Measurements from ENCODE around the gene CACNB2. TPM values are rescaled to one million over a fixed set of nuclear protein-coding genes. Genes with fewer than 3 reads are reported as not detected.

The CACNB2 gene
- total and polyA plus RNA-seq, 5 donors, result 13.1 to 51.1 (median 41.0) TPM

- Histone ChIP-seq H3K4me1 (ENCODE audit: control insufficient read depth, insufficient read depth, low read length) (no peaks in the 10 kb centered on the region), H3K27me3 (ENCODE audit: control insufficient read depth, insufficient read depth) (no peaks in the 10 kb centered on the region), H3K4me3 (ENCODE audit: low read length) (no peak overlapping the region), H3K27ac (ENCODE audit: low read length) (peak overlapping the region; percentile 39), H3K9me3 (ENCODE audit: control insufficient read depth, low read length) (no peaks in the 10 kb centered on the region)
- ATAC-seq (peak in 1 of 2 donors; percentile 18), DNase-seq (no peak)
- 55% methylated on average over 6 of the region's 6 CpGs for whole genome bisulfite sequencing
- intact Hi-C loops (cut with DNase I), result no loop called here
These were observed 173.4 kb downstream of the CACNB2 start for GRCh38 chr10:18313626-18314025.

DNA sequence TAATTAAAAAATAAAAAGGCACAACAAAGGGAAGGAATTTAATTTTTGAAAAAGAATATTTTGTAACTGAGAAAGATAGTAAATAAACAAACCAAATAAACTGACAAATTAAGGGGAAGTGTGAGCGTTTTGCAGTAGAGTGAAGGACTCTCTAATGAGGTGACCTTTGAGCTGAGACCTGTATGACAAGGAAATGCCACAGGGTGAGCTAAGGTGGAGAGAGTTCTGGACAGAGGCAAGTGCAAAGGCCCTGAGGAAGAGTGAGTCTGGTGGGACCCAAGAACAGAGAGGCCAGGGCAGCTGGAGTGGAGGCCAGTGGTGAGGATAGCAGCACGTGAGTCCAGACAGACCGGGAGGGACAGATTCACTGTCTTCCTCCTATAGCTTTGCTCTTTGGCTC is 179.4 kb downstream of the CACNB2 start:
- intact Hi-C loops (cut with DNase I), result no loop called here
- no peak for ATAC-seq
- 90% methylated on average over 3 of the region's 3 CpGs for WGBS

DNA sequence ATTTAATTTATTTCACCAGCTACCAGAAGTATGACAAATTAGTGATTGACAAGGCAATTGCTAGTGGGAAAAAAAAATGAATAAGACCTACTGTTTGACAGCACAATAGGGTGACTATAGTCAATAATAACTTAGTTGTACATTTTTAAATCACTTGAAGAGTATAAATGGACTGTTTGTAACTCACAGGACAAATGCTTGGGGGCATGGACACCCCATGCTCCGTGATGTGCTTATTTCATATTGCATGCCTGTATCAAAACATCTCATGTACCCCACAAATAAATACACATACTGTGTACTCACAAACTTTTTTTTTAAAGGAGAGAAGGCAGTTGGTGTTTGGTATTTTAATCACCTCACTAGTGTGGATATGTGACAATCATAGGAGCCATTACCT is 181.1 kb downstream of the CACNB2 start:
- Histone ChIP-seq H3K4me3 (ENCODE audit: low read length) (no peak overlapping the region), H3K9me3 (ENCODE audit: control insufficient read depth, low read length) (no peaks in the 10 kb centered on the region), H3K4me1 (ENCODE audit: control insufficient read depth, insufficient read depth, low read length) (no peaks in the 10 kb centered on the region), H3K27me3 (ENCODE audit: control insufficient read depth, insufficient read depth) (no peaks in the 10 kb centered on the region), H3K27ac (ENCODE audit: low read length) (no peak overlapping the region)
- no peak for DNase-seq
- WGBS, result 75% methylated on average over 1 of the region's 1 CpG
- no peak for ATAC-seq
- intact Hi-C loops (cut with DNase I), result no loop called here

More for the DNA sequence above, 179.4 kb downstream of the CACNB2 start:
- DNase-seq, result no peak
- no peaks in the 10 kb centered on the region for H3K4me1 ChIP-seq (ENCODE audit: control insufficient read depth, insufficient read depth, low read length)
- no peaks in the 10 kb centered on the region for H3K9me3 ChIP-seq (ENCODE audit: control insufficient read depth, low read length)
- H3K4me3 ChIP-seq (ENCODE audit: low read length), result no peak overlapping the region
- no peaks in the 10 kb centered on the region for H3K27me3 ChIP-seq (ENCODE audit: control insufficient read depth, insufficient read depth)
- H3K27ac ChIP-seq (ENCODE audit: low read length), result no peak overlapping the region

GRCh38 chr10:18323916-18324315 is 183.7 kb downstream of the CACNB2 start:
- WGBS, result 91% methylated on average over 2 of the region's 2 CpGs
- ATAC-seq, result no peak
- H3K4me3 ChIP-seq (ENCODE audit: low read length), result no peak overlapping the region

GRCh38 chr10:18325410-18325809 is 185.2 kb downstream of the CACNB2 start:
- intact Hi-C loops (cut with DNase I), result no loop called here
- ATAC-seq, result no peak

More at GRCh38 chr10:18323916-18324315, 183.7 kb downstream of the CACNB2 start:
- intact Hi-C loops (cut with DNase I), result no loop called here
- Histone ChIP-seq H3K27ac (ENCODE audit: low read length) (no peak overlapping the region), H3K27me3 (ENCODE audit: control insufficient read depth, insufficient read depth) (no peaks in the 10 kb centered on the region), H3K9me3 (ENCODE audit: control insufficient read depth, low read length) (no peaks in the 10 kb centered on the region), H3K4me1 (ENCODE audit: control insufficient read depth, insufficient read depth, low read length) (peaks cover 1% of the 10 kb centered on the region)
- DNase-seq, result no peak

DNA sequence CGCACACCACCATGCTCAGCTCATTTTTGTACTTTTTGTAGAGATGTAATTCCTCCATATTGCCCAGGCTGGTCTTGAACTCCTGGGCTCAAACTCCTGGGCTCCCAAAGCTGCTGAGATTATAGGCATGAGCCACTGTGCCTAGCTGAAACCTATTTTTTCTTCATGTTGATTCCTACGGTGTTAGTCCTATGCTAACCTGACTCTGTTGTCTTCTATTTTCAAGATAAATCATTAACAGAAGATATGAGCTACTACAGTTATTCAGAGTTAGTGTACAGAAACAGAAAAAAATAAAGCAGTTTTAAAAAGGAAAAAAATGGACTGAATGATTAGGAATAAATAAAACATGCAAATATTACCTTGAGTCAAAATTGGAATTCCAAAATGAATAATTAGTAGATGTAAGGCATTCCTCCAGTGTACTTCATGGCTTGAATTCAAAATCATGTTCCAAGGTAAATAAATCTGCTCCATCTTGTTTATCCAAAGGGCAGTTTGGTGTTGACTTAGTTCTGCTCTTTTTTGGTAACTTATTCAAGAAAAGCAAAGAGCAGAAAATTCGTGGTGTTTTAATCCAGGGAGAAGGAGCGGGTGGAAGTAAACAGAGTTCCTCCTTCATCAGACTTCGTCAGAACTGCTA is 185.8 kb downstream of the CACNB2 start:
- H3K4me1 ChIP-seq (ENCODE audit: control insufficient read depth, insufficient read depth, low read length), result peaks cover 1% of the 10 kb centered on the region
- ATAC-seq (no peak), DNase-seq (no peak)
- WGBS, result 54% methylated on average over 5 of the region's 5 CpGs
- no peaks in the 10 kb centered on the region for H3K9me3 ChIP-seq (ENCODE audit: control insufficient read depth, low read length)
- no peak overlapping the region for H3K27ac ChIP-seq (ENCODE audit: low read length)
- H3K27me3 ChIP-seq (ENCODE audit: control insufficient read depth, insufficient read depth), result no peaks in the 10 kb centered on the region
- intact Hi-C loops (cut with DNase I), result no loop called here
- H3K4me3 ChIP-seq (ENCODE audit: low read length), result no peak overlapping the region

More at GRCh38 chr10:18325410-18325809, 185.2 kb downstream of the CACNB2 start:
- H3K27ac ChIP-seq (ENCODE audit: low read length), result no peak overlapping the region
- H3K27me3 ChIP-seq (ENCODE audit: control insufficient read depth, insufficient read depth), result no peaks in the 10 kb centered on the region
- peaks cover 1% of the 10 kb centered on the region for H3K4me1 ChIP-seq (ENCODE audit: control insufficient read depth, insufficient read depth, low read length)
- no peak for DNase-seq
- no peaks in the 10 kb centered on the region for H3K9me3 ChIP-seq (ENCODE audit: control insufficient read depth, low read length)
- H3K4me3 ChIP-seq (ENCODE audit: low read length), result no peak overlapping the region

GRCh38 chr10:18328941-18329340 is 188.7 kb downstream of the CACNB2 start:
- no peaks in the 10 kb centered on the region for H3K9me3 ChIP-seq (ENCODE audit: control insufficient read depth, low read length)
- H3K27ac ChIP-seq (ENCODE audit: low read length), result no peak overlapping the region
- DNase-seq, result no peak
- peaks cover 4% of the 10 kb centered on the region for H3K4me1 ChIP-seq (ENCODE audit: control insufficient read depth, insufficient read depth, low read length)
- no peak overlapping the region for H3K4me3 ChIP-seq (ENCODE audit: low read length)
- intact Hi-C loops (cut with DNase I), result no loop called here
- no peak for ATAC-seq
- H3K27me3 ChIP-seq (ENCODE audit: control insufficient read depth, insufficient read depth), result no peaks in the 10 kb centered on the region
- WGBS, result 95% methylated on average over 2 of the region's 2 CpGs

DNA sequence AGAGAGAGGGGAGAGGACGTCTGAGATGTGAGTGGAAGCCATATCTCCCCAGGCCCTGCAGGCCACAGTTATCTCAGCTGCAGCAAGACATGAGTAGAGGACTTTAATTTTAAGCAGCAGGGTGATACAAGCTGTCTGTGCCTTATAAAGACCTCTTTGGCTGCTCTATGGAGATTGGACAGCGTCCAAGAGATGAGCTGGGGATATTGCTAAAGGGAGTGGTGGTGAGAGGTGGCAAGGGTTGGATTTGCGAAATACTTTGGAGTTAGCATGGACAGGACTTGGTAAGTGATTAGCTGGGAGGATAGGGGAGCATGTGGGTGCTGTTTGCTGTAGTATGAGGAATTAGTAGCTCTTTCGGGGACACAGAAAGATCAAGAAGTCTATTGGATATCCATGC is 191.8 kb downstream of the CACNB2 start:
- Histone ChIP-seq H3K27me3 (ENCODE audit: control insufficient read depth, insufficient read depth) (no peaks in the 10 kb centered on the region), H3K27ac (ENCODE audit: low read length) (peak overlapping the region; percentile 40), H3K4me1 (ENCODE audit: control insufficient read depth, insufficient read depth, low read length) (peaks cover 3% of the 10 kb centered on the region), H3K4me3 (ENCODE audit: low read length) (no peak overlapping the region), H3K9me3 (ENCODE audit: control insufficient read depth, low read length) (no peaks in the 10 kb centered on the region)
- peak; percentile 32 to 53 for ATAC-seq
- DNase-seq, result no peak
- intact Hi-C loops (cut with DNase I), result no loop called here
- 59% methylated on average over 4 of the region's 4 CpGs for WGBS

DNA sequence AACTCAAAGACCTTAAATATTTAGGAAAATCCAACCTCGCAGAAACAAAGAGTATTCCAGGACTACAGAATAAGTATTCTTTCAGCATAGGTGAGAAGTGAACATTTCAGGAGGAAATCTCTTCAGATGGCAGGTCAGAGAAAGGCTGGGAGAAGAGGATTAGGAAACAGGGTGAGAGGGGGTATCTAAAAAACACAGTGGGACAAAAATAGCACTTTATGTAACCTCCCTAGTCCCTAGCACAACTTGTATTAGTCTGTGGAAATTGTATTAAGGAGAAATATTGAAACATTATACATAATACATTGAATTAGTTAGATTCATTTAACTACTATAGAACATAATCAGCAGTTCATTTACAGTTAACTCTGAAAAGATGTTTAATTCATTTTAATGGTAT is 192.3 kb downstream of the CACNB2 start:
- no peak overlapping the region for H3K27ac ChIP-seq (ENCODE audit: low read length)
- ATAC-seq (no peak), DNase-seq (no peak)
- no peak overlapping the region for H3K4me3 ChIP-seq (ENCODE audit: low read length)
- WGBS, result 70% methylated on average over 1 of the region's 1 CpG
- H3K27me3 ChIP-seq (ENCODE audit: control insufficient read depth, insufficient read depth), result no peaks in the 10 kb centered on the region
- no peaks in the 10 kb centered on the region for H3K9me3 ChIP-seq (ENCODE audit: control insufficient read depth, low read length)
- intact Hi-C loops (cut with DNase I), result no loop called here
- H3K4me1 ChIP-seq (ENCODE audit: control insufficient read depth, insufficient read depth, low read length), result peaks cover 3% of the 10 kb centered on the region

GRCh38 chr10:18333621-18334020 is 193.4 kb downstream of the CACNB2 start:
- Histone ChIP-seq H3K9me3 (ENCODE audit: control insufficient read depth, low read length) (no peaks in the 10 kb centered on the region), H3K27me3 (ENCODE audit: control insufficient read depth, insufficient read depth) (no peaks in the 10 kb centered on the region), H3K27ac (ENCODE audit: low read length) (no peak overlapping the region), H3K4me1 (ENCODE audit: control insufficient read depth, insufficient read depth, low read length) (peaks cover 3% of the 10 kb centered on the region), H3K4me3 (ENCODE audit: low read length) (no peak overlapping the region)
- WGBS, result 52% methylated on average over 5 of the region's 5 CpGs
- no peak for DNase-seq
- ATAC-seq, result no peak
- intact Hi-C loops (cut with DNase I), result no loop called here

DNA sequence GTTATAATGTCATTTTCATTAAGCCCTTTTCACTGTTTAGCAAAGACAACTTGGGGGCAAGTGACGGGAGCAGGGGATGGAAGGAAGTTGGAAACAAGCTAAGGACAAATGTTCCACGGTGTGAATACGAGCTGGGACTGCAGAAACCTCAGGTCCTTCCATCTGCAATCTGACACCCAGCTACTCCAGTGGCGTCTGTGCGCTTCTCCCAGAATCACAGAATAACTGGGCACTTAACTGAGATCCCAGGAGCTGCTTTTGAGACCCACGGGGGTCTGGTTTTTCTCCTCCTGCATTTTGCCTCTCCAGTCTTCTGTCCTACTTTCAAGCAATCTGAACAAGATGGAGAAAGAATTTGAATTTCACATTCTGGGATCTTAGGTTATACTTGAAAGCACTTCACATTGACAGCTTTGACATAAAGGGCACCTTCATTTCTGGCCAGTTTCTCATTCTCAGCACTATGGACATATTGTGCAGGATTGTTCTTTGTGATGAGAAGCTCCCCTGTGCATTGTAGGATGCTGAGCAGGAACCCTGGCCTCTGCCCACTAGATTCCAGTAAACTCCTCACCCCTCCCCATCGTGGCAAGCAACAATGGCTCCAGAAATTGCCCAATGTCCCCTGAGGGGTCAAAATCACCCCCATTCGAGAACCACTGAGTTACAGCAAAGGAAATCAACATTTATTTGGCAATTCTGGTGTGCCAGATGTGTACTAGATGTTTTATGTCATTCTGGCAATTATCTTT is 194.1 kb downstream of the CACNB2 start:
- 40% methylated on average over 8 of the region's 8 CpGs for WGBS
- intact Hi-C loops (cut with DNase I), result no loop called here
- DNase-seq (no peak), ATAC-seq (peak; percentile 52 to 55)
- H3K27me3 ChIP-seq (ENCODE audit: control insufficient read depth, insufficient read depth), result no peaks in the 10 kb centered on the region
- no peaks in the 10 kb centered on the region for H3K9me3 ChIP-seq (ENCODE audit: control insufficient read depth, low read length)
- H3K27ac ChIP-seq (ENCODE audit: low read length), result peak overlapping the region; percentile 78
- peaks cover 3% of the 10 kb centered on the region for H3K4me1 ChIP-seq (ENCODE audit: control insufficient read depth, insufficient read depth, low read length)
- no peak overlapping the region for H3K4me3 ChIP-seq (ENCODE audit: low read length)
